Measurements from ENCODE around the gene OR51M1. TPM values are rescaled to one million over a fixed set of nuclear protein-coding genes. Genes with fewer than 3 reads are reported as not detected.

Gene OR51M1
- total and polyA plus RNA-seq, 2 of the 13 experiments (the other 11 are each of a cell fraction or from before 2014, with no cell fraction given) = not detected

DNA sequence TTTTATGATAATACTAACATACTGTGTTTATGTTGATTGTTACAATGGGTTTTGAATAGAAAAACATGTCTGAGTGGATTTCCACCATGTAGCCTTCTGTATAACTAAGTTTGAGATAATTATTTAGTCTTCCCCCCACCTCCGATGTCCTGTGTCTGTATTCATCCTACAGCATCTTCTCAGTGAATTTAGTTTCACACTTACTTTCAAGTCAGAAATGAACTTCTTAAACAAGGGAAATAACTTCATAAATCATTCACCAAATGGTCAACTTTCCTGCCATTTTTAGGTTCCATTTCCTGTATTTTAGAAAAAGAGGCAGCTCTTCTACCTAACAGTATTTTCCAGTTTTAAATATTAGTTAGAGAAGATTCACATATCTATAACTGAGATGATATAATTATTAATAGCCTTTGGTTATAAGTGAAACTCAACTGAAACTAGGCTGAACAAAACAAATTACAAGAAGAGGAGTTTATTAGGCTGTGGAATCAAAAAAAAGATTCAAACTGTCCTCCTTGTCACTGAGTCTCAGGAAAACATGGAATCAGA lies 43.8 kb upstream of the OR51M1 start:
- Histone ChIP-seq H3K27me3 (ENCODE audit: control insufficient read depth in 1 of 2, insufficient read depth in 2 of 2, low read length in 2 of 2) (no peaks in the 10 kb centered on the region), H3K36me3 (replicated peaks in 1 of 2; ENCODE audit: control insufficient read depth in 1 of 2, insufficient read depth in 2 of 2, low read length in 2 of 2) (no peaks in the 10 kb centered on the region), H3K27ac (ENCODE audit: extremely low read length, insufficient read depth, low read length) (no peak overlapping the region), H3K4me3 (replicated peaks in 1 of 3; ENCODE audit: insufficient read depth in 1 of 3, low read depth in 2 of 3, low read length in 3 of 3) (no peak overlapping the region), H3K4me1 (ENCODE audit: insufficient read depth, low read length) (no peaks in the 10 kb centered on the region), H4K20me1 (ENCODE audit: insufficient read depth, low read length) (no peaks in the 10 kb centered on the region), H2AFZ (ENCODE audit: low read length) (no peak overlapping the region), H3K9ac (ENCODE audit: insufficient read depth, low read depth, low read length) (no peak overlapping the region), H3K9me3 (ENCODE audit: low read length) (no peaks in the 10 kb centered on the region), H3K79me2 (ENCODE audit: insufficient read depth, low read length) (no peaks in the 10 kb centered on the region), H3K4me2 (ENCODE audit: low read depth, low read length) (no peak overlapping the region)
- CTCF ChIA-PET (ENCODE audit: low intra/inter-chr PET ratio, low total read pairs) = no interaction called here
- in situ Hi-C loops (cut with HindIII; ENCODE audit: extremely low pct_ligation_motif_present, low pct_unique_long_range_greater_than_20kb) (no loop called here), intact Hi-C loops (cut with micrococcal nuclease; ENCODE audit: unreplicated experiment) (no loop called here)
- ATAC-seq (no peak), DNase-seq (ENCODE audit: low spot score) (no peak), FAIRE-seq (no peak)
- POLR2A ChIA-PET = no interaction called here
- 0% methylated on average over 1 of the region's 1 CpG for WGBS (ENCODE audit: low lambda C conversion rate)
- BruUV-seq (replicated peaks) = no TSS peak
- no peak for TF ChIP-seq ZNF773 (CRISPR knock-in tag; IDR thresholded peaks at IDR 0.05; ENCODE audit: borderline replicate concordance)
- no peak for TF ChIP-seq FOXK2 (IDR thresholded peaks at IDR 0.05)

- H3K4me1 ChIP-seq (ENCODE audit: insufficient read depth, low read length) = no peaks in the 10 kb centered on the region
- H3K4me2 ChIP-seq (ENCODE audit: low read depth, low read length) = no peak within 1 kb of the TSS
- DNase-seq (ENCODE audit: low spot score) (no peak), FAIRE-seq (no peak), ATAC-seq (no peak)
- no peaks in the 10 kb centered on the region for H4K20me1 ChIP-seq (ENCODE audit: insufficient read depth, low read length)
- 3% methylated on average over 6 of the region's 6 CpGs for WGBS (ENCODE audit: low lambda C conversion rate)
- H3K4me3 ChIP-seq (replicated peaks in 1 of 3; ENCODE audit: insufficient read depth in 1 of 3, low read depth in 2 of 3, low read length in 3 of 3) = no peak within 1 kb of the TSS
- no peaks in the 10 kb centered on the region for H3K9me3 ChIP-seq (ENCODE audit: low read length)
- H3K79me2 ChIP-seq (ENCODE audit: insufficient read depth, low read length) = no peaks in the 10 kb centered on the region
- BruUV-seq (replicated peaks) = no TSS peak
- CTCF ChIA-PET (ENCODE audit: low intra/inter-chr PET ratio, low total read pairs) = no interaction called here
- H2AFZ ChIP-seq (ENCODE audit: low read length) = no peak within 1 kb of the TSS
- H3K36me3 ChIP-seq (replicated peaks in 1 of 2; ENCODE audit: control insufficient read depth in 1 of 2, insufficient read depth in 2 of 2, low read length in 2 of 2) = no peaks in the 10 kb centered on the region
- intact Hi-C loops (cut with micrococcal nuclease; ENCODE audit: unreplicated experiment) = no loop called here
- TF ChIP-seq ZNF382 (CRISPR knock-in tag; IDR thresholded peaks at IDR 0.05; ENCODE audit: borderline replicate concordance) (no peak), KDM1A (CRISPR knock-in tag; IDR thresholded peaks at IDR 0.05) (no peak), POLR2A (IDR thresholded peaks at IDR 0.05; ENCODE audit: insufficient read depth in 1 of 2, low read depth in 2 of 2, low read length in 2 of 2) (no peak), MBNL3 (CRISPR knock-in tag; conservative IDR thresholded peaks at IDR 0.05) (no peak), ZNF224 (CRISPR knock-in tag; IDR thresholded peaks at IDR 0.05) (no peak), ZNF75D (CRISPR knock-in tag; IDR thresholded peaks at IDR 0.05; ENCODE audit: borderline replicate concordance) (no peak), ZNF704 (CRISPR knock-in tag; IDR thresholded peaks at IDR 0.05; ENCODE audit: borderline replicate concordance) (no peak), MED8 (CRISPR knock-in tag; IDR thresholded peaks at IDR 0.05; ENCODE audit: insufficient replicate concordance) (no peak), ZNF567 (CRISPR knock-in tag; IDR thresholded peaks at IDR 0.05; ENCODE audit: borderline replicate concordance) (no peak), ZNF746 (CRISPR knock-in tag; IDR thresholded peaks at IDR 0.05) (no peak), NFE2 (CRISPR knock-in tag; IDR thresholded peaks at IDR 0.05) (no peak), ZFP36 (IDR thresholded peaks at IDR 0.05; ENCODE audit: borderline replicate concordance, low read depth, low read length, partially characterized antibody) (no peak)
- no peak within 1 kb of the TSS for H3K27ac ChIP-seq (ENCODE audit: extremely low read length, insufficient read depth, low read length)
- in situ Hi-C loops (cut with HindIII; ENCODE audit: extremely low pct_ligation_motif_present, low pct_unique_long_range_greater_than_20kb) = no loop called here
- POLR2A ChIA-PET = no interaction called here
- no peaks in the 10 kb centered on the region for H3K27me3 ChIP-seq (ENCODE audit: control insufficient read depth in 1 of 2, insufficient read depth in 2 of 2, low read length in 2 of 2)
- H3K9ac ChIP-seq (ENCODE audit: insufficient read depth, low read depth, low read length) = no peak within 1 kb of the TSS
Observed at GRCh38 chr11:5343474-5344335, 39.9 kb upstream of the OR51M1 start, which contains the start of gene OR51B5. TSS of gene OR51B5 (minus strand) at chr11:5343524. CDS start at chr11:5343524, 0 bp downstream.

Data from HepG2 (cell line).